Measurements from ENCODE around the gene RPL21.
"Not testable (repeated sequence)": the region's sequence is repeated elsewhere in the genome, so short reads cannot be mapped to it uniquely, and the experiment has no call there.

Gene RPL21

GRCh38 chr13:27259831-27260230 lies 8.5 kb downstream of the RPL21 start:
- no peak for DNase-seq

GRCh38 chr13:27261396-27261795 lies 10.0 kb downstream of the RPL21 start:
- DNase-seq = no peak

- no peak for DNase-seq
Measured at GRCh38 chr13:27263438-27263837, 12.1 kb downstream of the RPL21 start.

- DNase-seq = no peak
Measured at GRCh38 chr13:27264181-27264580, 12.8 kb downstream of the RPL21 start.

GRCh38 chr13:27264648-27265047 lies 13.3 kb downstream of the RPL21 start:
- no peak for DNase-seq

GRCh38 chr13:27266917-27267316 lies 15.6 kb downstream of the RPL21 start:
- no peak for DNase-seq

GRCh38 chr13:27267596-27267995 lies 16.2 kb downstream of the RPL21 start:
- DNase-seq = peak; percentile 14 to 23

GRCh38 chr13:27269114-27269665 lies 17.8 kb downstream of the RPL21 start:
- DNase-seq = no peak

GRCh38 chr13:27270594-27271520 lies 19.5 kb downstream of the RPL21 start, which contains the start of gene RASL11A:
TSS of gene RASL11A (plus strand) at chr13:27270830. CDS start at chr13:27270945, 115 bp downstream.
- DNase-seq = peak; percentile 14 to 20

GRCh38 chr13:27271570-27272096 lies 20.3 kb downstream of the RPL21 start:
- no peak for DNase-seq

GRCh38 chr13:27273658-27274425 lies 22.5 kb downstream of the RPL21 start:
- no peak for DNase-seq

- DNase-seq = no peak
Measured at GRCh38 chr13:27274631-27275030, 23.3 kb downstream of the RPL21 start.

GRCh38 chr13:27276188-27276587 lies 24.8 kb downstream of the RPL21 start:
- DNase-seq = no peak

GRCh38 chr13:27279506-27279905 lies 28.1 kb downstream of the RPL21 start:
- DNase-seq = no peak

GRCh38 chr13:27280009-27280656 lies 28.8 kb downstream of the RPL21 start:
- no peak for DNase-seq

GRCh38 chr13:27280841-27281240 lies 29.5 kb downstream of the RPL21 start:
- DNase-seq = no peak

- DNase-seq = no peak
Measured at GRCh38 chr13:27281420-27281819, 30.1 kb downstream of the RPL21 start.

GRCh38 chr13:27283906-27284493 lies 32.6 kb downstream of the RPL21 start:
- DNase-seq = no peak

GRCh38 chr13:27288392-27288791 lies 37.0 kb downstream of the RPL21 start:
- no peak for DNase-seq

GRCh38 chr13:27289011-27289665 lies 37.8 kb downstream of the RPL21 start:
- DNase-seq = no peak

- DNase-seq = no peak
Measured at GRCh38 chr13:27290715-27291114, 39.4 kb downstream of the RPL21 start.

GRCh38 chr13:27291967-27292366 lies 40.6 kb downstream of the RPL21 start:
- DNase-seq = not testable (repeated sequence)

Measured in Kasumi-1 (cell line).